ENCODE data around the gene B3GAT1.

The B3GAT1 gene

GRCh38 chr11:134377876-134378275 is 34.2 kb downstream of the B3GAT1 start:
- Histone ChIP-seq H3K27me3 (ENCODE audit: control insufficient read depth, low read length) (no peaks in the 10 kb centered on the region), H3F3A (ENCODE audit: control insufficient read depth, insufficient read depth) (no peaks in the 10 kb centered on the region), H3K4me3 (ENCODE audit: low read length) (no peak overlapping the region), H3K9me2 (replicated peaks; ENCODE audit: control insufficient read depth, low read length) (no peaks in the 10 kb centered on the region), H3K79me2 (ENCODE audit: control insufficient read depth, low read length) (no peaks in the 10 kb centered on the region), H4K20me1 (ENCODE audit: control insufficient read depth, insufficient read depth, low read depth, low read length) (no peaks in the 10 kb centered on the region), H3K36me3 (ENCODE audit: control insufficient read depth, low read length) (no peaks in the 10 kb centered on the region), H3K27ac (ENCODE audit: low read depth, low read length) (no peak overlapping the region), H3K4me1 (ENCODE audit: control insufficient read depth, low read length) (no peaks in the 10 kb centered on the region), H3K4me2 (ENCODE audit: low read length) (no peak overlapping the region), H3K9me3 (ENCODE audit: control insufficient read depth, insufficient read depth, low read length) (no peaks in the 10 kb centered on the region)
- TF ChIP-seq CTCF (IDR thresholded peaks at IDR 0.05; ENCODE audit: low read depth, low read length, poor library complexity, severe bottlenecking) (no peak), EZH2phosphoT487 (IDR thresholded peaks at IDR 0.05; ENCODE audit: borderline replicate concordance, low read length) (no peak)

- Histone ChIP-seq H3K36me3 (ENCODE audit: control insufficient read depth, low read length) (no peaks in the 10 kb centered on the region), H3K9me2 (replicated peaks; ENCODE audit: control insufficient read depth, low read length) (no peaks in the 10 kb centered on the region), H3F3A (ENCODE audit: control insufficient read depth, insufficient read depth) (no peaks in the 10 kb centered on the region), H3K79me2 (ENCODE audit: control insufficient read depth, low read length) (no peaks in the 10 kb centered on the region), H3K9me3 (ENCODE audit: control insufficient read depth, insufficient read depth, low read length) (no peaks in the 10 kb centered on the region), H3K4me3 (ENCODE audit: low read length) (no peak overlapping the region), H4K20me1 (ENCODE audit: control insufficient read depth, insufficient read depth, low read depth, low read length) (no peaks in the 10 kb centered on the region), H3K4me1 (ENCODE audit: control insufficient read depth, low read length) (no peaks in the 10 kb centered on the region), H3K4me2 (ENCODE audit: low read length) (no peak overlapping the region), H3K27ac (ENCODE audit: low read depth, low read length) (no peak overlapping the region), H3K27me3 (ENCODE audit: control insufficient read depth, low read length) (no peaks in the 10 kb centered on the region)
- TF ChIP-seq EZH2phosphoT487 (IDR thresholded peaks at IDR 0.05; ENCODE audit: borderline replicate concordance, low read length) (no peak), CTCF (IDR thresholded peaks at IDR 0.05; ENCODE audit: low read depth, low read length, poor library complexity, severe bottlenecking) (no peak)
Measured at GRCh38 chr11:134376150-134376921, 35.7 kb downstream of the B3GAT1 start.

GRCh38 chr11:134374891-134375550 is 37.0 kb downstream of the B3GAT1 start:
- Histone ChIP-seq H3K9me2 (replicated peaks; ENCODE audit: control insufficient read depth, low read length) (no peaks in the 10 kb centered on the region), H3F3A (ENCODE audit: control insufficient read depth, insufficient read depth) (no peaks in the 10 kb centered on the region), H3K4me2 (ENCODE audit: low read length) (no peak overlapping the region), H3K27ac (ENCODE audit: low read depth, low read length) (no peak overlapping the region), H4K20me1 (ENCODE audit: control insufficient read depth, insufficient read depth, low read depth, low read length) (no peaks in the 10 kb centered on the region), H3K79me2 (ENCODE audit: control insufficient read depth, low read length) (no peaks in the 10 kb centered on the region), H3K9me3 (ENCODE audit: control insufficient read depth, insufficient read depth, low read length) (no peaks in the 10 kb centered on the region), H3K36me3 (ENCODE audit: control insufficient read depth, low read length) (no peaks in the 10 kb centered on the region), H3K4me3 (ENCODE audit: low read length) (no peak overlapping the region), H3K27me3 (ENCODE audit: control insufficient read depth, low read length) (no peaks in the 10 kb centered on the region), H3K4me1 (ENCODE audit: control insufficient read depth, low read length) (no peaks in the 10 kb centered on the region)
- TF ChIP-seq EZH2phosphoT487 (IDR thresholded peaks at IDR 0.05; ENCODE audit: borderline replicate concordance, low read length) = no peak
- no peak for TF ChIP-seq CTCF (IDR thresholded peaks at IDR 0.05; ENCODE audit: low read depth, low read length, poor library complexity, severe bottlenecking)

Data from DOHH2 (cell line).